ENCODE results near the gene ZNF724.

DNA sequence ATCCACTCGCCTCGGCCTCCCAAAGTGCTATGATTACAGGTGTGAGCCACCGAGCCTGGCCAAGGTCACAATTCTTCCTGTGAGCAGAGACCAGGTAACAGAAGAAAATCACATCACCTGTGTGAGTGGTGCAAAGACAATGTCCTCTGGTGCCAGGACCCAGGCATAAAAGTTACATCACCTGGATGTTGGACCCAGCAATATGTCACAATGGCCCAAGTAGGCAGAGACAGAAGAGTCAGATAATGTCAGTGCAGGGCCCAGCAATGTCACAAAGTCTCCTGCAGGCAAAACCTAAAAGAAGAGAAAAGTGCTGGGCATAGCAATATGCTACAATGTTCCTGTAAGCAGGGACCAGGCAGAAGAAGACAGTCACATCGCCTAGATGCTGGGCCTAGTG lies 5.5 kb upstream of the ZNF724 start:
- TF ChIP-seq POLR2A (IDR thresholded peaks at IDR 0.05; ENCODE audit: low read depth, low read length) (no peak), TAF1 (IDR thresholded peaks at IDR 0.05; ENCODE audit: low read depth, low read length) (no peak), POLR2AphosphoS5 (IDR thresholded peaks at IDR 0.05; ENCODE audit: low read depth, low read length) (no peak), SPI1 (IDR thresholded peaks at IDR 0.05; ENCODE audit: low read depth, low read length) (no peak)

All from GM12891 (cell line).